Activated CD8-positive, alpha-beta memory T cell treated with anti-CD3 and anti-CD28 coated beads for 1 hour (primary cell): ENCODE data around the gene SMAD3.
"Not testable (repeated sequence)": the region's sequence is repeated elsewhere in the genome, so short reads cannot be mapped to it uniquely, and the experiment has no call there.

Experiments used
- DNase-seq, 2 donors: peaks; one replicate each; pipeline ENCODE4 v3.0.0-alpha.2; 2020; ENCODE audit warnings: low read depth in 1 of 2; ENCODE audit errors: extremely low read depth in 1 of 2

SMAD3 gene

GRCh38 chr15:67062369-67062985, 2.9 kb upstream of the SMAD3 start:
- DNase-seq = no peak

- no peak for DNase-seq
Measured at GRCh38 chr15:67063689-67064606, 1.5 kb upstream of the SMAD3 start.

- peak in 1 of 2 donors; percentile 17 for DNase-seq
Measured at GRCh38 chr15:67064607-67065530, 533 bp upstream of the SMAD3 start.

GRCh38 chr15:67066041-67066958, 898 bp downstream of the SMAD3 start:
- DNase-seq = peak in 1 of 2 donors; percentile 16

- DNase-seq = no peak
Measured at GRCh38 chr15:67066959-67067853, 1.8 kb downstream of the SMAD3 start.

- no peak for DNase-seq
Measured at GRCh38 chr15:67067930-67068551, 2.6 kb downstream of the SMAD3 start.

- no peak for DNase-seq
Measured at GRCh38 chr15:67068710-67069400, 3.5 kb downstream of the SMAD3 start.

- DNase-seq = no peak
Measured at GRCh38 chr15:67070150-67070549, 4.7 kb downstream of the SMAD3 start.

GRCh38 chr15:67070892-67071664, 5.7 kb downstream of the SMAD3 start:
- DNase-seq = no peak

GRCh38 chr15:67072442-67072841, 7.0 kb downstream of the SMAD3 start:
- DNase-seq = no peak

GRCh38 chr15:67072958-67073357, 7.6 kb downstream of the SMAD3 start:
- DNase-seq = no peak

GRCh38 chr15:67074886-67075229, 9.5 kb downstream of the SMAD3 start:
- no peak for DNase-seq

GRCh38 chr15:67075555-67076135, 10.2 kb downstream of the SMAD3 start:
- not testable (repeated sequence) for DNase-seq

- DNase-seq = no peak
Measured at GRCh38 chr15:67076147-67076843, 10.9 kb downstream of the SMAD3 start.

GRCh38 chr15:67077641-67078215, 12.3 kb downstream of the SMAD3 start:
- no peak for DNase-seq

GRCh38 chr15:67079361-67079760, 14.0 kb downstream of the SMAD3 start:
- DNase-seq = no peak
